HG03039 (cell line): ENCODE measurements around the gene TARDBP.
"Not testable (repeated sequence)": the region's sequence is repeated elsewhere in the genome, so short reads cannot be mapped to it uniquely, and the experiment has no call there.

ENCODE experiments used
- ATAC-seq: cut with Tn5 transposase; IDR thresholded peaks from one replicate; pipeline ENCODE4 v1.9.1; 2021; ENCODE audit warnings: mild to moderate bottlenecking, moderate library complexity; ENCODE audit not compliant: unreplicated experiment

TARDBP gene

DNA sequence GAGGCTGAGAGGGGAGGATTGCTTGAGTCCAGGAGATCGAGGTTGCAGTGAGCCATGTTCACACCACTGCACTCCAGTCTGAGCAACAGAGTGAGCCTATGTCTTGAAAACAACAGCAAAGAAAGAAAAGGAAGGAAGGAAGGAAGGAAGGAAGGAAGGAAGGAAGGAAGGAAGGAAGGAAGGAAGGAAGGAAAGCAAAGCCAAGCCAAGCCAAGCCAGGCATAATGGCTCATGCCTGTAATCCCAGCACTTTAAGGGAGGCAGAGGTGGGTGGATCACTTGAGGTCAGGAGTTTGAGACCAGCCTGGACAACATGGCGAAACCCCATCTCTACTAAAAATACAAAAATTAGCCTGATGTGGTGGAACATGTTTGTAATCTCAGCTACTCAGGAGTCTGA lies 20.4 kb upstream of the TARDBP start:
- ATAC-seq = not testable (repeated sequence)

DNA sequence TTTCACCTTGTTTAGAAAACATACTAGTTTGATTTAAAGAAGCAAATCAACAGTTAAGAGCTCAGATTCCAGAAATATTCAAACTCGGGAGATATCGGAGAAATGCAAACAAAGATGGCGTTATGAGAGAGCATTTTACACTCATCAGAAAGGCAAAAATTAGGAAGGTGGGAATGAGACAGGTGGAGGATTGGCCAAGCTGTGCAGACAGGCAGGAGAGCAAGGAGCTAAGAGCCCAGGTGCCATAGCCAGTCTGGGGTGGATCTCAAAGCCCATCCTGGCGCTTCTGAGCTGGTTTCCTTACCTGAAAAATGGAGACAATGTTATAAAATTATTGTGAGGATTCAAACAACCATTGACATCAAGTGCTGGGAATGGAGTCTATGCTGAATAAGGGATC lies 19.6 kb upstream of the TARDBP start:
- ATAC-seq = no peak

DNA sequence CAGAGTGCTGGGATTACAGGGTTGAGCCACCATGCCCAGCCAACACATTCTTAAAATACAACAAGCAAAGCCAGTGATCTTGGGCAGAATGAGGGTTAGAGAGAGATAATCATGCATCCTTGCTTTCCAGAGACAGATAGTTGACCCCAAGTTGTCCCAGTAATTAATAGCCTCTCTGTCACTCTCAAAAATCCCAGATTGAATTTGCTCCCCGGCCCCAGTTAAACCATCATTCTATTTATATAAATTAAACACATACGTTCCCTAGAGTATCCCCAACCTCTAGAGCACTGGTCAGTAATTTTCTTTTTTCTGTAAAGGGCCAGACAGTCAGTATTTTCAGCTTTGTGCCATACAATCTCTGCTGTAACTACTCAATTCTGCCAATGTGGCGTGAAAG lies 16.4 kb upstream of the TARDBP start:
- ATAC-seq = no peak

DNA sequence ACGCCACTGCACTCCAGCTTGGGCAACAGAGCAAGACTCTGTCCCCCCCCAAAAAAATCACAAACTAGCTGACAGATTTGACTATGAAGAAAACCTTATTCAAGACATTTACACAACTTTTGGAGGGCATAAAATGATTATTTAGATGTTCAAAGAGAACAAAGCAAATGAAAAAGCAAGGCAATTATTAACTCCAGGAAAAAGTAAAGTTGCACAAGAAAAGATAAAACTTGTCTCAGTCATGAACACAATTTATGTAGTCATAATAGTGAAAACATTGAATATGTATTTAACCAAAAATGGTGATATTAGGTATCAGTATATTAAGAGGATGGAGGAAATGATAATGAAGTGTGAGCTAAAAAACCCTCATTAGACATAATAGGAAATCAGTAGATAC lies 11.9 kb upstream of the TARDBP start:
- no peak for ATAC-seq

DNA sequence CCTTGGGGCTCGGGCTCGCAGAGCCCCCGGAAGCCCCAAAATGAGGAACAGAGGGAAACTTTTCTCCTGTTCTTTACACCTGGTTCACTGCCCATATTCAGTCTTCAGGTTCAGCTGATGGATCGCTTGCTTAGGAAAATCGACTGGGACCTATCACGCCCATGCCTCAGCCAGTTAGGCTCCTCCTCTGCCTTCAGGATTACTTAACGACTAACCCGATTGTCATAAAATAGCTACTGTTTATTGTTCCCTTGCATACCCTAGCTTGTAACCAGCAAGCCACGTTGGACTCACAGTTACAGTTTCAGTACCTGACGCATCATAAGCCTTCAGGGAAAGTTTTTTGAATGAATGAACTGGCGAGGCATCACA lies 692 bp downstream of the TARDBP start:
- no peak for ATAC-seq

DNA sequence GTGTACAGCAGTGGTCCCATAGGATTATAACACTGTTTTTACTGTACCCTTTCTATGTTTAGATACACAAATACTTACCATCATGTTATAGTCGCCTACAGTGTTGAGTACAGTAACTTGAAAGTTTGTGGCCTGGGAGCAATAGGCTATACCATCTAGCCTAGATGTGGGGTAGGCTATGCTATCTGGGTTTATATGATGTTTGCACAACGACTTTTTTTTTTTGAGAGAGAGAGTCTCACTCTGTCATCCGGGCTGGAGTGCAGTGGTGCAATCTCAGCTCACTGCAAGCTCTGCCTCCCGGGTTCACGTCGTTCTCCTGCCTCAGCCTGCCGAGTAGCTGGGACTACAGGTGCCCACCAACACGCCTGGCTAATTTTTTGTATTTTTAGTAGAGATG lies 6.9 kb downstream of the TARDBP start:
- not testable (repeated sequence) for ATAC-seq

DNA sequence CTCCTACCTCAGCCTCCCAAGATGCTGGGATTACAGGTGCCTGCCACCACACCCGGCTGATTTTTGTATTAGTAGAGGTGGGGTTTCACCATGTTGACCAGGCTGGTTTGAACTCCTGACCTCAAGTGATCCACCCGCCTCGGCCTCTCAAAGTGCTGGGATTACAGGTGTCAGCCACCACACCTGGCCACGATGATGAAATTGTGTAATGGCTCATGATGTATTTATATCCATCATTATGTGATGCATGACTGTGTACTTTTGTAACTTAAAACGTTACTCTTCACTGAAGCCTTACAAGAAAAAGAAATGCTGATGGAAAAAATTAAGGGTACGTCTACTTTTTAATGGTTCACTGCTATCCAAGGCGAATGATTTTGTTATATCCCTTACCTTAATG lies 7.5 kb downstream of the TARDBP start:
- ATAC-seq = no peak

DNA sequence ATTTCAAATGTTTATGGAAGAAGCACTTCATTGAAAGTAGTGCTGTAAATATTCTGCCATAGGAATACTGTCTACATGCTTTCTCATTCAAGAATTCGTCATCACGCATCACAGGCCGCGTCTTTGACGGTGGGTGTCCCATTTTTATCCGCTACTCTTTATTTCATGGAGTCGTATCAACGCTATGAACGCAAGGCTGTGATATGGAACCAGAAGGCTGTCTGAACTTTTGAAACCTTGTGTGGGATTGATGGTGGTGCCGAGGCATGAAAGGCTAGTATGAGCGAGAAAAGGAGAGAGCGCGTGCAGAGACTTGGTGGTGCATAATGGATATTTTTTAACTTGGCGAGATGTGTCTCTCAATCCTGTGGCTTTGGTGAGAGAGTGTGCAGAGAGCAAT lies 10.7 kb downstream of the TARDBP start:
- ATAC-seq = no peak

DNA sequence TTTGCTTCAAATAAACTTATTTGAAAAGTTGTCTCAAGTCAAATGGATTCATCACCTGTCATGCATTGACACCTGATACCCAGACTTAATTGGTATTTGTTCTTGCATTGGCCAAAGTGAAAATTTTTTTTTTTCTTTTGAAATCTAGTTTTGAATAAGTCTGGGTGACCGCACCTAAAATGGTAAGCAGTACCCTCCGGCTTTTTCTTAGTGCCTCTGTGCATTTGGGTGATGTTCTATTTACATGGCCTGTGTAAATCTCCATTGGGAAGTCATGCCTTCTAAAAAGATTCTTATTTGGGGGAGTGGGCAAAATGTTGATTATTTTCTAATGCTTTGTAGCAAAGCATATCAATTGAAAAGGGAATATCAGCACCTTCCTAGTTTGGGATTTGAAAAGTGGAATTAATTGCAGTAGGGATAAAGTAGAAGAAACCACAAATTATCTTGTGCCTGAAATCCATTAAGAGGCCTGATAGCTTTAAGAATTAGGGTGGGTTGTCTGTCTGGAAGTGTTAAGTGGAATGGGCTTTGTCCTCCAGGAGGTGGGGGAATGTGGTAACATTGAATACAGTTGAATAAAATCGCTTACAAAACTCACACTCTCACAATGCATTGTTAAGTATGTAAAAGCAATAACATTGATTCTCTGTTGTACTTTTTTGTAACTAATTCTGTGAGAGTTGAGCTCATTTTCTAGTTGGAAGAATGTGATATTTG lies 11.9 kb downstream of the TARDBP start:
- ATAC-seq = no peak

DNA sequence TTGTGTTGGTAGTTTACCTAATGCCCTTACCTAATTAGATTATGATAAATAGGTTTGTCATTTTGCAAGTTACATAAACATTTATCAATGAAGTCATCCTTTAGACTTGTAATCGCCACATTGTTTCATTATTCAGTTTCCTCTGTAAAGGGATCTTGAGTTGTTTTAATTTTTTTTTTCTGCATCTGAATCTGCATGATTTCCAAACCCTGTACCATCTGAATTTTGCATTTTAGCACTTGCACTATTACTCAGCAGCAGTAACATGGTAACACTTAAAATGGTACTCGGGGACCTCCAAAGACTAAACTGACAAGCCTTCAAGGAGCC lies 12.4 kb downstream of the TARDBP start:
- no peak for ATAC-seq

DNA sequence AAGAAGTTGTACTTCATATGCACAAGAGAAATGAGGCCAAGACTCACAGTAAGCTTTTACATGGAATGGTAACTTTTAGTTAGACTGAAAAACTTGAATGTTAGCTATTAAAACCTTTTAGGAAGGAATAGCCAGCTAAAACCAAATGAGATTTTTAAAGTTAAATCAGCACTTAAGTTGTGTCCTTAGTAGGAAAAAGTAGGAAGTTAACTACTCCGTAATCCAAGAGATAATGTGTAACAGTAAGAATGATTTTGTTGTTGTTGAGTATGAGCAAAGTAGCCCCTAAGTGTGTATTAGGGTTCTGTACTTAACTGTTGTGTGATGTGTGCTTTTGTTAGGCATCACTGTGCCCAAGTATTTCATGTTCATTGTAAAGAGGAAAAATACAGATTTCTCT lies 13.2 kb downstream of the TARDBP start:
- ATAC-seq = no peak

DNA sequence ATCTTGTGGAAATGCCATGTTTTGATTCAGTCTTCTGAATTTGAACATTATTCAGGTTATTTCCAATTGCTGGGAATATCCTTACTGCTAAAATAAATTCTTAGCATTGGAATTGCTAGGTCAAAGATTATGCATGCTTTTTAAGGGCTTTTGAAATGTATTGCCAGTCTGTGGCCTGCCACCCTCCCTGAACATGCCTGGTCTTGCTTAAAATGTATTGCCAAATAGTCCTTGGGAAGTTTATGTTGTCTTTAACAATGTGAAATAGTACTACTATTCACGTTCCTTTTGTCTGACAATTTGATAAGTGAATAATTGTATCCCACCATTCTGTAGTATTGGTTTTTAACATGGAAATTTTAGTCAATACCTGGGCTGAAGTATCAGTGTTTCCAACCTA lies 13.6 kb downstream of the TARDBP start:
- no peak for ATAC-seq

DNA sequence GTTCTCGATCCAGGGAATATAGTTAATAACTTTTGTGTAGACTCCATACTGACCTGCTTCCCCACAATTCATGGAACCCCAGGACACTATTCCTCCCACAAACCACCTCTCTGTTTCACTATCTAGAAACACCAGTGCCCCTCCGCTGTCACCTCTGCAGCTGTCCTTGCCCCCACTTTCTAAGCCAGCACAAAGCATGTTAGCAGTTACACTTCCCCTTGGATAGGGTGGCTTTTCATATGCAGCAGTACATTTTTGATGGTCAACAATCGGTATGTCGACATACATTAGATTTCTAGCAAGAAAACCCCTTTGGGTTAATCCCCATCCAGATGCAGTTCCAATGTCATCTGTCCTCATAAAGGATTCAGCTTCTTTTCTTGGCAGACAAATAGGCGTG lies 14.4 kb downstream of the TARDBP start:
- ATAC-seq = no peak

DNA sequence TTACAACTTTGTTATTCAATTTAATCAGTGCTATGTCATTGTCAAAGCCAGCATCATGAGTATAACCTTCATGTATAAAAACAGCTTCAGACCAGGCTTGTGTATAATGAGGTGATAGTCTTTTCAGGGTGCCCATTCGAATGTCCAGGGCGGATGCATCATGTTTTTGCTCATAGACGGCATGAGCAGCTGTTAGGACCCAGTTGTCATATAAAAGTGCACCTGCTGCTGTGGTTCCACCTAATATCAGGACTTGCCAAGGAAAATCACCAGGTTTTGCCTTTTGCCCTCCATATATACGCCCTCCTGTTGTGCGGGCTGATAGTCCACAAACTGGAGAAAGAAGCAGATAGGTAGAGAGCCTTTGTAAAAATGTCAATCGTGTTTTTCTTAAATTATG lies 14.9 kb downstream of the TARDBP start:
- no peak for ATAC-seq

DNA sequence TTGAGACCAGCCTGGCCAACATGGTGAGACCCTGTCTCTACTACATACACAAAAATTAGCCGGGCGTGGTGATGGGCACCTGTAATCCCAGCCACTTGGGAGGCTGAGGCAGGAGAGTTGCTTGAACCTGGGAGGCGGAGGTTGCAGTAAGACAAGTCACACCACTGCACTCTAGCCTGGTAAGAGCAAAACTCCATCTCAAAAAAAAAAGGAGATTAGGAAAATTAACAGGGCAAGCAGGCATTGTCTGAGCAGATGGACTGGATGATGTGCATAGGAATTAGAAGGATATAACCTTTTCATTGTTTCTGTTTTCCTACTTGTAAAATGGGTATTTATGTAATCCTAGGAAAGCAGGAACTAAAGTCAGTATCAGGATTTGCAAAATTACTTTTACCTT lies 15.6 kb downstream of the TARDBP start:
- no peak for ATAC-seq

DNA sequence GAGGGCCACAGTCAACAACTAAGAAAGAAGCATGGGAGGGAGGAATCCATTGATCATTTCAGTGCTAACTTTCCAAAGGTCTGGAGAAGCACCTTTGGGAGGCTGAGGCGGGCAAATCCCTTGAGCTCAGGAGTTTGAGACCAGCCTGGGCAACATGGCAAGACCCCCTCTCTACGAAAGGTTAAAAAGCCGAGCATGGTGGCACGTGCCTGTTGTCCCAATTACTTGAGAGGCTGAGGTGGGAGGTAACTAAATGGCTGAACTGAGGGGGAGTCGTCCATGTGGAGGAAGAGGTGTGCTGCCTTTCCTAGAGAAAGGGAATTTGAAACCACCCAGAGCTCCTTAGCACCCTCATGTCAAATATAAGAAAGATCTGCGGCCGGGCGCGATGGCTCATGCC lies 18.4 kb downstream of the TARDBP start:
- no peak for ATAC-seq

DNA sequence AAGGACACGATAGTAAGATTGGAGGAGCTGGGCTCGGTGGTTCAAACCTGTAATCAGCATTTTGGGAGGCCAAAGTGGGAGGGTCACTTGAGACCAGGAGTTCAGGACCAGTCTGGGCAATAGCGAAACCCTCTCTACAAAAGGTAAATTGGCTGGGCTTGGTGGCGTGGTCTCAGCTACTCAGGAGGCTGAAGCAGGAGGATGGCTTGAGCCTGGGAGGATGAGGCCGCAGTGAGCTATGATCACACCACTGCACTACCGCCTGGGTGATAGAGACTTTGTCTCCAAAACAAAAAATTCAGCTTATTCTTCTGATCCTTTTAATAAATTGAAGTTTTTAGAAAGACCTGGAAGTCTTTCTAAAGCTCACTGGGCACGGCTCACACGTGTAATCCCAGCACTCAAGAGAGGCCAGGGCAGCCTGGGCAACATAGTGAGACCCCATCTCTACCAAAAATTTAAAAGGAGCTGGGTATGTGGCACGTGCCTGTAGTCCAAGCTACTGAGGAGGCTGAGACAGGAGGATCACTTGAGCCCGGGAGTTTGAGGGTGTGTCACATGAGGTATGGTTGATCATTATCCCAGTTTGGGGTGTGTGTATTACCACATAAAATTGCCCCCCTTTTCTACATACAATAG lies 19.3 kb downstream of the TARDBP start:
- ATAC-seq = no peak

DNA sequence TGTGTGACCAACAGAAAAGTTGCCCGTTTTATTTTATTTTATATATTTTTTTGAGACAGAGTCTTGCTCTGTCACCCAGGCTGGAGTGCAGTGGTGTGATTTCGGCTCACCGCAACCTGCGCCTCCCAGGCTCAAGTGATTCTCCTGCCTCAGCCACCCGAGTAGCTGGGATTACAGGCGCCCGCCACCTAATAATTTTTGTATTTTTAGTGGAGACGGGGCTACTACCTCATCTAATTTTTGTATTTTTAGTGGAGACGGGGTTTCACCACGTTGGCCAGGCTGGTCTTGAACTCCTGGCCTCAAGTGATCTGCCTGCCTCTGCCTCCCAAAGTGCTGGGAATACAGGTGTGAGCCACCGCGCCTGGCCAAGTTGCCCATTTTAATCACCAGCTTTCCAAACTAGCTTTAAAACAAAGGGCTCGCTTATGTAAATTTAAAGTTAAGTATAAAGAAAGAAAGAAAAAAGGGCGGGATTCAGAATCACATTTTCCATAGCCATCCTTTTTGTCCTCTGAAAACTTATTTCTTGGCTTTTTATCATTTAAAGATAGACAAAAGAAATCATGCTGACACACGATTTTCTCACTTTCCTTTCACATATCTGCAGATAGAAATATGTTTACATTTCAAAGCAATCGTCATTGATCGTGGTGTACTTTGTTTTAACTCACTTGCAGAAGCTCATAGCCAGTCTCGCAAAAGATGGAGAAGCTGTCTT lies 24.7 kb downstream of the TARDBP start:
- ATAC-seq = not testable (repeated sequence)

DNA sequence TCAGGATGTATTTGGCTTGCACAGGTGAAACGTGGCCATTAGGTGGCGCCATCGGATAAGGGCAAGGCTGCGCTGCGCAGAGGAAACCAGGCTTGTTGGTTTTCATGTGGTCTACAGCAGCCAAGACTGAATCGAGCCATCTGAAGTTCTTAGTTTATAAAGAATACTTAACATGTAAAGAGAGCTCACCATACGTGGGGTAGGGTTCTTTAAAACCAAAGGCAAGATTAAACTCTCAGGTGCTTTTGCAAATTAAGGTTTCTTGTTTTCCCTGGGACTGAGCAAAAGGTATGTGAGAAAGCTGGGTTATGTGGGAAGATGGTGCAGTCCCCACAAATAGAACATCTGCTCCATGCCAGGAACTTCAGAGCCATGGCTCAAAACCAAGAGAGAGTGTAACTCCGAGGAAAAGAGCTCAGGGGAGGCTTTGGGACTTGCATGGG lies 25.3 kb downstream of the TARDBP start:
- ATAC-seq = no peak

DNA sequence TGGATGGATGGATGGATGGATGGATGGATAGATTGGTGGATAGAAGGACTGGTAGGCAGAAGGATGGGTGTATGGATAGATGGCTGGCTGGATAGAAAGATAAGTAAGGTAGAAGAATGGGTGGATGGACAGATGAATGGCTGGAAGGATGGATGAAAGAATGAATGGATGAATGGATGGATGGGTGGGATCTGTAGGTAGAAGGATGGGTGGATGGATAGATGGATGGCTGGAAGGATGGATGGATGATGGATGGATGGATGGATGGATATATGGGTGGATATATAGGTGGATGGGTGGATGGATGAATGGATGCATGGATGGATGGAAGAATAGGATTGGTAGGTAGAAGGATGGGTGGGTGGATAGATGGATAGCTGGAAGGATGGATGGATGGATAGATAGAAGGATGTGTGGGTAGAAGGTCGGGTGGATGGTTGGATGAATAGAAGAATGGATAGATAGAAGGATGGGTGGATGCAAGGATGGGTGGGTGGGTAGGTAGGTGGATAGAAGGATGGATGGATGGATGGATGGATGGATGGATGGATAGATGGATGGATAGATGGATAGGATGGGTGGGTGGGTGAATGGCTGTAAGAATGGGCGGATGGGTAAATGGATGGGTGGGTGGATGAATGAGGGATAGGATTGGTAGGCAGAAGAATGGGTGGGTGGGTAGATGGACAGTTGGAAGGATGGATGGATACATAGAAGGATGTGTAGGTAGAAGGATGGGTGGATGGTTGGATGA lies 27.1 kb downstream of the TARDBP start:
- ATAC-seq = no peak

DNA sequence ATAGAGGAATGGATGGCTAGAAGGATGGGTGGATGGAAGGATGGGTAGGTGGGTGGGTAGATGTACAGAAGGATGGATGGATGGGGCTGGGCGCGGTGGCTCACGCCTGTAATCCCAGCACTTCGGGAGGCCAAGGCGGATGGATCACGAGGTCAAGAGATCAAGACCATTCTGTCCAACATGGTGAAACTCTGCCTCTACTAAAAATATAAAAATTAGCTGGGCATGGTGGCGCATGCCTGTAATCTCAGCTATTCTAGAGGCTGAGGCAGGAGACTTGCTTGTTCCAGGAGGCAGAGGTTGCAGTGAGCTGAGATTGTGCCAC lies 27.6 kb downstream of the TARDBP start:
- ATAC-seq = not testable (repeated sequence)

DNA sequence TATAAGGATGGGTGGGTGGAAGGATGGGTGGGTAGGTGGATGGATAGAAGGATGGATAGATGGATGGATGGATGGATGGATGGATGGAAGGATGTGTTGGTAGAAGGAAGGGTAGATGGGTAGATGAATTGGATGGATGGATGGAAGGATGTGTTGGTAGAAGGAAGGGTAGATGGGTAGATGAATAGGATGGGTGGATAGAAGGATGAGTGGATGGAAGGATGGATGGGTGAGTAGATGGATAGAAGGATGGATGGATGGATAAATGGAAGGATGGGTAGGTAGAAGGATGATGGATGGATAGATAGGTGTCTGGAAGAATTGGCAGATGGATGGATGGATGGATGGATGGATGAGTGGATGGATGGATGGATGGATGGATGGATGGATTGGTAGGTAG lies 28.6 kb downstream of the TARDBP start:
- no peak for ATAC-seq
